GM21717 (cell line): ENCODE measurements around the gene GDF11.
A peak's percentile ranks its signal among the peaks of the same experiment; 100 is the strongest.

Experiments
- ATAC-seq: cut with Tn5 transposase; IDR thresholded peaks from one replicate; pipeline ENCODE4 v1.9.1; 2021; ENCODE audit warnings: mild to moderate bottlenecking, moderate library complexity; ENCODE audit not compliant: unreplicated experiment

GDF11 gene

GRCh38 chr12:55742719-55743405 is at the start of gene GDF11:
Gene GDF11, plus strand, starts transcription at chr12:55743122. Its CDS starts 195 bp downstream, at chr12:55743317.
- ATAC-seq: peak; percentile 34

GRCh38 chr12:55693323-55694187 is 49.4 kb upstream of the GDF11 start:
- ATAC-seq: no peak

- no peak for ATAC-seq
Observed at GRCh38 chr12:55694188-55694515, 48.8 kb upstream of the GDF11 start.

- no peak for ATAC-seq
Observed at GRCh38 chr12:55694651-55695050, 48.3 kb upstream of the GDF11 start.

- ATAC-seq: no peak
Observed at GRCh38 chr12:55695349-55695748, 47.6 kb upstream of the GDF11 start.

GRCh38 chr12:55696141-55696540 is 46.8 kb upstream of the GDF11 start:
- no peak for ATAC-seq

- no peak for ATAC-seq
Observed at GRCh38 chr12:55696796-55697462, 46.0 kb upstream of the GDF11 start.

- ATAC-seq: no peak
Observed at GRCh38 chr12:55697686-55698085, 45.2 kb upstream of the GDF11 start.

GRCh38 chr12:55698241-55698955 is 44.5 kb upstream of the GDF11 start:
- no peak for ATAC-seq

- ATAC-seq: no peak
Observed at GRCh38 chr12:55698965-55699364, 44.0 kb upstream of the GDF11 start.

- no peak for ATAC-seq
Observed at GRCh38 chr12:55699471-55700055, 43.4 kb upstream of the GDF11 start.

- no peak for ATAC-seq
Observed at GRCh38 chr12:55700255-55701018, 42.5 kb upstream of the GDF11 start.

GRCh38 chr12:55702861-55703260 is 40.1 kb upstream of the GDF11 start:
- no peak for ATAC-seq

- no peak for ATAC-seq
Observed at GRCh38 chr12:55703288-55703687, 39.6 kb upstream of the GDF11 start.

GRCh38 chr12:55703901-55704761 is 38.8 kb upstream of the GDF11 start:
- no peak for ATAC-seq

GRCh38 chr12:55704824-55705718 is 37.9 kb upstream of the GDF11 start:
- ATAC-seq: no peak

- no peak for ATAC-seq
Observed at GRCh38 chr12:55705782-55706402, 37.0 kb upstream of the GDF11 start.
